Measurements from ENCODE around the gene WDR36. TPM values are rescaled to one million over a fixed set of nuclear protein-coding genes. Genes with fewer than 3 reads are reported as not detected.

The WDR36 gene
- total and polyA plus RNA-seq, 2 of the 4 experiments (the other 2 are of a cell fraction), result 11.9 to 87.8 TPM

- DNase-seq, result no peak
- no peak overlapping the region for H2AFZ ChIP-seq (replicated peaks; ENCODE audit: low read length, poor library complexity)
- no peak overlapping the region for H2BK120ac ChIP-seq (ENCODE audit: low read depth, low read length)
- ChIA-PET POLR2A (ENCODE audit: unreplicated experiment) (no interaction called here), CTCF (no interaction called here)
- H3K18ac ChIP-seq (ENCODE audit: low read depth, low read length), result no peak overlapping the region
- no peak overlapping the region for H2AK9ac ChIP-seq (replicated peaks; ENCODE audit: low read depth, low read length, poor library complexity)
- no peak overlapping the region for H2BK20ac ChIP-seq (ENCODE audit: low read depth, low read length)
- TF ChIP-seq USF2 (IDR thresholded peaks at IDR 0.05; ENCODE audit: low read depth, low read length), result no peak
- no peak for TF ChIP-seq MAFK (IDR thresholded peaks at IDR 0.05; ENCODE audit: low read depth, low read length)
- TF ChIP-seq, protein P1, sequence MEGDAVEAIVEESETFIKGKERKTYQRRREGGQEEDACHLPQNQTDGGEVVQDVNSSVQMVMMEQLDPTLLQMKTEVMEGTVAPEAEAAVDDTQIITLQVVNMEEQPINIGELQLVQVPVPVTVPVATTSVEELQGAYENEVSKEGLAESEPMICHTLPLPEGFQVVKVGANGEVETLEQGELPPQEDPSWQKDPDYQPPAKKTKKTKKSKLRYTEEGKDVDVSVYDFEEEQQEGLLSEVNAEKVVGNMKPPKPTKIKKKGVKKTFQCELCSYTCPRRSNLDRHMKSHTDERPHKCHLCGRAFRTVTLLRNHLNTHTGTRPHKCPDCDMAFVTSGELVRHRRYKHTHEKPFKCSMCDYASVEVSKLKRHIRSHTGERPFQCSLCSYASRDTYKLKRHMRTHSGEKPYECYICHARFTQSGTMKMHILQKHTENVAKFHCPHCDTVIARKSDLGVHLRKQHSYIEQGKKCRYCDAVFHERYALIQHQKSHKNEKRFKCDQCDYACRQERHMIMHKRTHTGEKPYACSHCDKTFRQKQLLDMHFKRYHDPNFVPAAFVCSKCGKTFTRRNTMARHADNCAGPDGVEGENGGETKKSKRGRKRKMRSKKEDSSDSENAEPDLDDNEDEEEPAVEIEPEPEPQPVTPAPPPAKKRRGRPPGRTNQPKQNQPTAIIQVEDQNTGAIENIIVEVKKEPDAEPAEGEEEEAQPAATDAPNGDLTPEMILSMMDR (conservative IDR thresholded peaks at IDR 0.05; ENCODE audit: low read depth, low read length), result no peak
- TF ChIP-seq ELK1 (IDR thresholded peaks at IDR 0.05; ENCODE audit: borderline replicate concordance, low read depth, low read length), result no peak
- no peak for TF ChIP-seq CEBPB (IDR thresholded peaks at IDR 0.05; ENCODE audit: low read depth, low read length)
- no peak for TF ChIP-seq FOS (IDR thresholded peaks at IDR 0.05; ENCODE audit: low read depth, low read length)
- no peak for TF ChIP-seq RFX5 (IDR thresholded peaks at IDR 0.05; ENCODE audit: low read depth, low read length)
- no peak for TF ChIP-seq RCOR1 (IDR thresholded peaks at IDR 0.05; ENCODE audit: insufficient replicate concordance, low read length)
- no peak for TF ChIP-seq CHD1 (IDR thresholded peaks at IDR 0.05; ENCODE audit: low read depth, low read length)
- H3K56ac ChIP-seq (ENCODE audit: extremely low read depth, insufficient read depth, low read length), result no peak overlapping the region
- intact Hi-C loops (cut with micrococcal nuclease), result no loop called here
- no peaks in the 10 kb centered on the region for H3K36me3 ChIP-seq (ENCODE audit: control insufficient read depth, insufficient read depth, low read length)
- H3K9me1 ChIP-seq (ENCODE audit: insufficient read depth, low read length), result no peaks in the 10 kb centered on the region
- in situ Hi-C loops (cut with MboI; ENCODE audit: low sequenced_read_pairs), result no loop called here
- no peaks in the 10 kb centered on the region for H4K20me1 ChIP-seq (ENCODE audit: insufficient read depth, low read length)
- no peaks in the 10 kb centered on the region for H3K79me1 ChIP-seq (ENCODE audit: low read depth in 1 of 2, low read length in 2 of 2)
- no peaks in the 10 kb centered on the region for H3K4me1 ChIP-seq (ENCODE audit: control insufficient read depth, insufficient read depth, low read length)
- H3K9me3 ChIP-seq (ENCODE audit: control insufficient read depth, insufficient read depth, low read length), result no peaks in the 10 kb centered on the region
- H3K27me3 ChIP-seq (ENCODE audit: control insufficient read depth, insufficient read depth, low read length), result no peaks in the 10 kb centered on the region
- H3K14ac ChIP-seq (replicated peaks; ENCODE audit: low read depth, low read length), result no peak overlapping the region
- H4K5ac ChIP-seq (ENCODE audit: low read depth, low read length), result no peak overlapping the region
- no peak overlapping the region for H2AK5ac ChIP-seq (ENCODE audit: low read depth, low read length)
- ATAC-seq (ENCODE audit: low read depth), result no peak
- no peak overlapping the region for H4K91ac ChIP-seq (ENCODE audit: insufficient read depth, low read depth, low read length)
- no TSS peak for BruUV-seq (replicated peaks)
- H2BK5ac ChIP-seq (ENCODE audit: low read depth, low read length, poor library complexity, severe bottlenecking), result no peak overlapping the region
- no peak overlapping the region for H3K4me3 ChIP-seq (ENCODE audit: insufficient read depth, low read depth, low read length)
- H4K8ac ChIP-seq (ENCODE audit: low read depth in 2 of 2, low read length in 2 of 2), result no peak overlapping the region
- no peak overlapping the region for H3K4me2 ChIP-seq (ENCODE audit: low read depth, low read length)
- H3K4ac ChIP-seq (ENCODE audit: low read depth, low read length), result no peak overlapping the region
- dilution Hi-C loops (cut with HindIII; ENCODE audit: low sequenced_read_pairs, unreplicated experiment), result no loop called here
- no peak overlapping the region for H3K9ac ChIP-seq (ENCODE audit: low read depth, low read length)
- H2BK15ac ChIP-seq (ENCODE audit: low read depth, low read length), result no peak overlapping the region
- H3K27ac ChIP-seq (ENCODE audit: insufficient read depth, low read length), result no peak overlapping the region
- WGBS, 2 experiments (ENCODE audit: extremely low coverage in 2 of 2, insufficient read length in 1 of 2), result 80% methylated on average over 1 of the region's 7 CpGs; no CpG with 5 or more reads in 1 of the 2 experiments
- H3K23ac ChIP-seq (ENCODE audit: low read depth, low read length), result no peak overlapping the region
Measured at GRCh38 chr5:111083323-111083722, 8.8 kb upstream of the WDR36 start.

Measured in IMR-90 (cell line).